ENCODE measurements around the gene PIK3C2G. TPM values are rescaled to one million over a fixed set of nuclear protein-coding genes. Genes with fewer than 3 reads are reported as not detected.
"Not testable (repeated sequence)": the region's sequence is repeated elsewhere in the genome, so short reads cannot be mapped to it uniquely, and the experiment has no call there.

Gene PIK3C2G
- total and polyA plus RNA-seq, 5 experiments from 2014 or later, result not detected

- Mint-ChIP-seq H3K4me3 (no peak overlapping the region), H3K36me3 (no peaks in the 10 kb centered on the region), H3K27ac (no peak overlapping the region), H3K27me3 (no peaks in the 10 kb centered on the region), H3K4me1 (no peaks in the 10 kb centered on the region), H3K9me3 (peaks cover 0 to 15% (median 2%) of the 10 kb centered on the region in 9 donors)
- ATAC-seq (no peak), DNase-seq (no peak)
- POLR2A ChIA-PET, result no interaction called here
These were observed 221.3 kb downstream of the PIK3C2G start for GRCh38 chr12:18482601-18483120.

GRCh38 chr12:18483698-18484325 is 222.5 kb downstream of the PIK3C2G start:
- ATAC-seq (no peak), DNase-seq (no peak)
- Mint-ChIP-seq H3K4me1 (no peaks in the 10 kb centered on the region), H3K9me3 (peaks cover 0 to 15% (median 2%) of the 10 kb centered on the region in 9 donors), H3K27ac (no peak overlapping the region), H3K4me3 (no peak overlapping the region), H3K36me3 (no peaks in the 10 kb centered on the region), H3K27me3 (no peaks in the 10 kb centered on the region)
- POLR2A ChIA-PET, result no interaction called here

- Mint-ChIP-seq H3K4me1 (no peaks in the 10 kb centered on the region), H3K4me3 (no peak overlapping the region), H3K36me3 (no peaks in the 10 kb centered on the region), H3K27me3 (no peaks in the 10 kb centered on the region), H3K9me3 (peaks cover 0 to 12% (median 0%) of the 10 kb centered on the region in 9 donors), H3K27ac (no peak overlapping the region)
- no peak for DNase-seq
- ATAC-seq, result no peak
- POLR2A ChIA-PET, result no interaction called here
These were observed 224.7 kb downstream of the PIK3C2G start for GRCh38 chr12:18486036-18486435.

GRCh38 chr12:18487509-18487908 is 226.2 kb downstream of the PIK3C2G start:
- no peak overlapping the region for H3K4me3 Mint-ChIP-seq
- H3K9me3 Mint-ChIP-seq, result peaks cover 0 to 12% (median 0%) of the 10 kb centered on the region in 9 donors
- POLR2A ChIA-PET, result no interaction called here
- no peaks in the 10 kb centered on the region for H3K4me1 Mint-ChIP-seq
- H3K27me3 Mint-ChIP-seq, result no peaks in the 10 kb centered on the region
- ATAC-seq (no peak), DNase-seq (no peak)
- H3K27ac Mint-ChIP-seq, result no peak overlapping the region
- H3K36me3 Mint-ChIP-seq, result no peaks in the 10 kb centered on the region

GRCh38 chr12:18492372-18493025 is 231.2 kb downstream of the PIK3C2G start:
- Mint-ChIP-seq H3K4me3 (no peak overlapping the region), H3K4me1 (no peaks in the 10 kb centered on the region), H3K9me3 (peaks cover 0 to 7% (median 0%) of the 10 kb centered on the region in 9 donors), H3K36me3 (no peaks in the 10 kb centered on the region), H3K27me3 (no peaks in the 10 kb centered on the region), H3K27ac (no peak overlapping the region)
- POLR2A ChIA-PET, result no interaction called here
- no peak for DNase-seq
- no peak for ATAC-seq

GRCh38 chr12:18496156-18496555 is 234.8 kb downstream of the PIK3C2G start:
- H3K9me3 Mint-ChIP-seq, result peaks cover 0 to 7% (median 2%) of the 10 kb centered on the region in 9 donors
- H3K27ac Mint-ChIP-seq, result no peak overlapping the region
- POLR2A ChIA-PET, result no interaction called here
- no peak for DNase-seq
- H3K36me3 Mint-ChIP-seq, result no peaks in the 10 kb centered on the region
- no peak for ATAC-seq
- H3K4me1 Mint-ChIP-seq, result no peaks in the 10 kb centered on the region
- H3K4me3 Mint-ChIP-seq, result no peak overlapping the region
- H3K27me3 Mint-ChIP-seq, result no peaks in the 10 kb centered on the region

GRCh38 chr12:18500160-18500574 is 238.8 kb downstream of the PIK3C2G start:
- DNase-seq, H3K4me1 Mint-ChIP-seq, H3K36me3 Mint-ChIP-seq, ATAC-seq, H3K4me3 Mint-ChIP-seq, H3K27me3 Mint-ChIP-seq, POLR2A ChIA-PET, H3K27ac Mint-ChIP-seq: not testable (repeated sequence)
- peaks cover 0 to 20% (median 2%) of the 10 kb centered on the region in 9 donors for H3K9me3 Mint-ChIP-seq

- H3K27me3 Mint-ChIP-seq, POLR2A ChIA-PET, H3K4me1 Mint-ChIP-seq, H3K36me3 Mint-ChIP-seq, ATAC-seq, H3K27ac Mint-ChIP-seq, DNase-seq, H3K4me3 Mint-ChIP-seq: not testable (repeated sequence)
- H3K9me3 Mint-ChIP-seq, result peaks cover 0 to 20% (median 2%) of the 10 kb centered on the region in 9 donors
These were observed 239.4 kb downstream of the PIK3C2G start for GRCh38 chr12:18500736-18501135.

GRCh38 chr12:18502422-18502968 is 241.2 kb downstream of the PIK3C2G start:
- no peaks in the 10 kb centered on the region for H3K27me3 Mint-ChIP-seq
- no peak for ATAC-seq

GRCh38 chr12:18521461-18521860 is 260.1 kb downstream of the PIK3C2G start:
- Mint-ChIP-seq H3K36me3 (peaks cover 0 to 6% (median 0%) of the 10 kb centered on the region in 3 donors), H3K4me1 (no peaks in the 10 kb centered on the region), H3K27me3 (no peaks in the 10 kb centered on the region), H3K4me3 (no peak overlapping the region), H3K9me3 (peaks cover 11 to 45% (median 18%) of the 10 kb centered on the region in 9 donors), H3K27ac (no peak overlapping the region)
- POLR2A ChIA-PET, result no interaction called here
- ATAC-seq (no peak), DNase-seq (peak in 1 of 10 donors; percentile 57)

More at GRCh38 chr12:18502422-18502968, 241.2 kb downstream of the PIK3C2G start:
- Mint-ChIP-seq H3K9me3 (peaks cover 0 to 20% (median 2%) of the 10 kb centered on the region in 9 donors), H3K4me1 (no peaks in the 10 kb centered on the region), H3K36me3 (no peaks in the 10 kb centered on the region), H3K27ac (no peak overlapping the region), H3K4me3 (no peak overlapping the region)
- DNase-seq, result no peak
- POLR2A ChIA-PET, result no interaction called here

- peaks cover 0 to 6% (median 0%) of the 10 kb centered on the region in 3 donors for H3K36me3 Mint-ChIP-seq
- H3K27me3 Mint-ChIP-seq, result no peaks in the 10 kb centered on the region
- no peaks in the 10 kb centered on the region for H3K4me1 Mint-ChIP-seq
- DNase-seq (no peak), ATAC-seq (no peak)
- no peak overlapping the region for H3K4me3 Mint-ChIP-seq
- no peak overlapping the region for H3K27ac Mint-ChIP-seq
- H3K9me3 Mint-ChIP-seq, result peaks cover 11 to 39% (median 17%) of the 10 kb centered on the region in 9 donors
- POLR2A ChIA-PET, result no interaction called here
These were observed 261.5 kb downstream of the PIK3C2G start for GRCh38 chr12:18522806-18523205.

GRCh38 chr12:18542497-18542896 is 281.2 kb downstream of the PIK3C2G start:
- H3K27me3 Mint-ChIP-seq, POLR2A ChIA-PET, H3K4me3 Mint-ChIP-seq, DNase-seq, H3K4me1 Mint-ChIP-seq, H3K9me3 Mint-ChIP-seq, H3K36me3 Mint-ChIP-seq, ATAC-seq, H3K27ac Mint-ChIP-seq: not testable (repeated sequence)

GRCh38 chr12:18546399-18546798 is 285.1 kb downstream of the PIK3C2G start:
- ATAC-seq, result no peak
- Mint-ChIP-seq H3K9me3 (peaks cover 0 to 16% (median 2%) of the 10 kb centered on the region in 9 donors), H3K27me3 (peaks cover 0 to 3% (median 0%) of the 10 kb centered on the region in 5 donors), H3K27ac (no peak overlapping the region), H3K36me3 (no peaks in the 10 kb centered on the region), H3K4me1 (no peaks in the 10 kb centered on the region), H3K4me3 (no peak overlapping the region)
- POLR2A ChIA-PET, result no interaction called here
- DNase-seq, result no peak
